IPS-20b (cell line): ENCODE results near the gene LMNTD2.

Source experiments
- H3K27ac ChIP-seq: one replicate; pipeline ENCODE4 v1.5.1; 2013; ENCODE audit warnings: low read length
- H3K27me3 ChIP-seq: 2 replicates; pipeline ENCODE4 v1.6.1; 2013; ENCODE audit warnings: mild to moderate bottlenecking, low read length, inconsistent platforms; ENCODE audit not compliant: insufficient read depth
- H3K36me3 ChIP-seq: 2 replicates; pipeline ENCODE4 v1.6.1; 2013; ENCODE audit warnings: low read depth, mild to moderate bottlenecking, inconsistent platforms, low read length, moderate library complexity; ENCODE audit not compliant: insufficient read depth
- H3K4me1 ChIP-seq: 2 replicates; pipeline ENCODE4 v1.6.1; 2013; ENCODE audit warnings: mild to moderate bottlenecking, control low read depth, inconsistent platforms, low read length, moderate library complexity; ENCODE audit not compliant: insufficient read depth
- H3K4me3 ChIP-seq: 2 replicates; pipeline ENCODE4 v1.5.1; 2013; ENCODE audit warnings: mild to moderate bottlenecking, low read length, inconsistent platforms
- H3K9ac ChIP-seq: 2 replicates; pipeline ENCODE4 v1.6.1; 2013; ENCODE audit warnings: low read depth, mild to moderate bottlenecking, inconsistent platforms, low read length, moderate library complexity
- H3K9me3 ChIP-seq: 2 replicates; pipeline ENCODE4 v1.6.1; 2013; ENCODE audit warnings: mild to moderate bottlenecking, low read depth, low read length, inconsistent platforms; ENCODE audit not compliant: insufficient read depth

The LMNTD2 gene

DNA sequence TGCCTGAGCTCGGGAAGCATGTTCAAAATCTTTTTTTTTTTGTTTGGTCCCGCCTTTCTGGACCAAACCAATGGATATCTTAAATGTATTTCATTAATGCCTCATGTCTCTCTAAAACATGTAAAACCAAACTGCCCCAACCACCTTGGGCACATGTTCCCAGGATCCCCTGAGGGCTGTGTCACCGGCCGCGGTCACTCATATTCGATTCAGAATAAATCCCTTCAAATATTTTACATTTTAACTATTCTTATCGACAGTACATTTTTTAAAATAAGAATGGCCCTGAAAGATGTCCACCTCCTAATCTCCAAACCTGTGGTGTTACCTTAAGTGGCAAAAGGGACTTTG, 55.6 kb downstream of the LMNTD2 start:
- Histone ChIP-seq H3K9ac (no peak overlapping the region), H3K27ac (no peak overlapping the region), H3K9me3 (no peaks in the 10 kb centered on the region), H3K36me3 (peaks cover 21% of the 10 kb centered on the region), H3K27me3 (no peaks in the 10 kb centered on the region), H3K4me3 (no peak overlapping the region), H3K4me1 (no peaks in the 10 kb centered on the region)
